Measurements from ENCODE around the gene NFX1. TPM values are rescaled to one million over a fixed set of nuclear protein-coding genes. Genes with fewer than 3 reads are reported as not detected.

The NFX1 gene
- total and polyA plus RNA-seq, 10 of the 15 experiments (the other 5 are each of a cell fraction or from before 2014, with no cell fraction given): 11.9 to 45.1 (median 36.1) TPM

DNA sequence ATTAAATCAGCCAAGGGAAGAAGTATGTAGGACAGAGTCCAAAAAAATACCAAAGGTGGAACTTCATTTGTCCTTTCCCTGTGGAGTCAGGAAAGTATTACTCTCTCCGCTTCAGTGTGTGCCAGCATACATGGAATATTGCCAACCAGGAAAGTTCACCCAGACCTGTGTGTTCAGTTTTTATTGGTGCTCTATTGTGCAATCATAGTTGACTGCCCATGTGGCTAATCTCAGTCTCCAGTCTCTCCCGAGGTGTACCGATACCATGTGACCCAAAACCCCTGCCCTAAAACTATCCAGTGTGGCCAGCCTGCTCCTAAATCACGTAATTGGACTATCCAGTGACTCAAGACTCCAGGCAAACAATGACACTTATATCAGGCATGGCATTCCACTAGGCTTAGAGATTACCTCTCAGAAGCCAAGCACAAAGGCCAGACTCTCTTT, 38.8 kb downstream of the NFX1 start:
- no peak for TF ChIP-seq CTCF (IDR thresholded peaks at IDR 0.05 in 2 of 3, conservative IDR thresholded peaks at IDR 0.05 in 1 of 3; ENCODE audit: control insufficient read depth in 2 of 3, extremely low read depth in 1 of 3, insufficient read depth in 1 of 3, low read depth in 3 of 3, low read length in 3 of 3)
- TF ChIP-seq ZBTB40 (IDR thresholded peaks at IDR 0.05; ENCODE audit: borderline replicate concordance): no peak
- TF ChIP-seq TCF12 (IDR thresholded peaks at IDR 0.05; ENCODE audit: low read depth, low read length): no peak
- TF ChIP-seq FOS (IDR thresholded peaks at IDR 0.05; ENCODE audit: borderline replicate concordance, extremely low read depth, insufficient read length): no peak
- TF ChIP-seq RFX5 (IDR thresholded peaks at IDR 0.05; ENCODE audit: low read depth, low read length): no peak
- no peak for TF ChIP-seq STAT3 (IDR thresholded peaks at IDR 0.05; ENCODE audit: low read depth, low read length)
- TF ChIP-seq ZNF384 (IDR thresholded peaks at IDR 0.05; ENCODE audit: borderline replicate concordance, low read depth, low read length): no peak
- TF ChIP-seq EED (IDR thresholded peaks at IDR 0.05; ENCODE audit: low read depth): no peak
- no peak for TF ChIP-seq NR2C1 (IDR thresholded peaks at IDR 0.05)
- no peak for TF ChIP-seq NKRF (conservative IDR thresholded peaks at IDR 0.05)
- TF ChIP-seq MTA2 (IDR thresholded peaks at IDR 0.05; ENCODE audit: low read depth): no peak
- no peak for TF ChIP-seq IKZF1 (conservative IDR thresholded peaks at IDR 0.05)
- no TSS peak for BruUV-seq (replicated peaks)
- Histone ChIP-seq H3K9ac (ENCODE audit: control insufficient read depth, insufficient read depth, low read length) (no peak overlapping the region), H3K4me3 (no peak overlapping the region), H3K27me3 (replicated peaks in 1 of 2; ENCODE audit: control insufficient read depth in 2 of 2, insufficient read depth in 2 of 2, low read length in 1 of 2) (no peaks in the 10 kb centered on the region), H3K4me1 (ENCODE audit: control insufficient read depth, insufficient read depth, low read length) (no peaks in the 10 kb centered on the region), H3K27ac (ENCODE audit: control insufficient read depth, insufficient read depth) (no peak overlapping the region), H3K4me2 (ENCODE audit: control insufficient read depth, insufficient read depth) (no peak overlapping the region), H3K79me2 (ENCODE audit: control insufficient read depth, insufficient read depth, low read length) (no peaks in the 10 kb centered on the region), H3K9me3 (replicated peaks; ENCODE audit: control insufficient read depth, insufficient read depth, low read length) (no peaks in the 10 kb centered on the region), H3K36me3 (ENCODE audit: control insufficient read depth in 2 of 2, insufficient read depth in 2 of 2, low read length in 1 of 2) (peaks cover 3 to 22% of the 10 kb centered on the region in 2 experiments), H2AFZ (ENCODE audit: control insufficient read depth, low read depth, low read length) (no peak overlapping the region), H4K20me1 (ENCODE audit: control insufficient read depth, insufficient read depth) (no peaks in the 10 kb centered on the region)
- ChIA-PET RAD21 (ENCODE audit: unreplicated experiment) (no interaction called here), POLR2A (no interaction called here), CTCF (no interaction called here), SMC1A (ENCODE audit: uncharacterized antibody, unreplicated experiment) (interaction anchor here (1.0 kb wide), 1 partner anchor 20 kb away, joined by 3 read pairs; no protein-coding TSS in a partner anchor)
- DNase-seq (ENCODE audit: low read depth, low spot score) (no peak), ATAC-seq (no peak), FAIRE-seq (no peak)
- intact Hi-C loops (cut with micrococcal nuclease; ENCODE audit: unreplicated experiment) (no loop called here), in situ Hi-C loops (cut with MboI) (no loop called here)
- WGBS (ENCODE audit: insufficient coverage, insufficient replicate concordance, low lambda C conversion rate, missing lambda C conversion rate): 100% methylated on average over 4 of the region's 4 CpGs

Measured in GM12878 (cell line).